Measurements from ENCODE around the gene AIG1.
"Not testable (repeated sequence)": the region's sequence is repeated elsewhere in the genome, so short reads cannot be mapped to it uniquely, and the experiment has no call there.

Gene AIG1

DNA sequence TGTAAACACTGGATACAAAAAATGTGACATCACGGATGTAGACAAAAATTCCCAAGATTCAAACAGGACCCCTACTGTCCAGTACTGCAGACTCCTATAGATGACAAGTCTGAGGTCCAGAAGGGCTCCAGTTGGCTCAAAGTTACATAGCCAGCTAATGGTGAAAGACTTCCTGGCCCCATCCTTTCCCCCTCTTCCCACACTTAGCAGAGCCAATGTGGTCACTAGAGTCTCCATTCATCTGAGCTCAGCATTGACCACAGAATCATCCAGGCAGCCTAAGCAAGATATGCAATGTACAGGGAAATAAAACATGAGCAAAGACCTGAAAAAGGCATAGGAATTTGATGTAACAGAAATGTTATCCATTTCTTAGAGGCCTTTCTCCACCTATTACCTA, 209.3 kb downstream of the AIG1 start:
- DNase-seq (ENCODE audit: low spot score): no peak

DNA sequence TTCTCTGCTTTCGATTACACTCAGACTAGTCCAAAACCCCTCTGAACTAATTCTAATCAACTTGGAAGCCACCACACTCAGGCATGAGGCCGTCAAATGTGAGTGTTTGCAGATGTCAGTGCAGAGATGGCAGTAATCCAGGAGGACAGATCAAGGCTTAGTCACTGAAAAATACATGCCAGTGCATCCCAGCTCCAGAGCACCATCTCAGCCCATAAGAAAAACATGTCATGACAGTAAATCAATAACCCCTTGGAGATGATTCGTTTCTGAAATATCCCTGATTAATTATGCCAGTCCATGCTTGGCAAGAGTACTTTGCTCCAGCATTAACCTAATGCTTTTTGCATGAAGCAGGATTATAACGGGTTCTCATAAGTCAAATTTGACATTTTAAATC, 210.3 kb downstream of the AIG1 start:
- DNase-seq (ENCODE audit: low spot score): no peak

GRCh38 chr6:143276436-143276835, 215.7 kb downstream of the AIG1 start:
- no peak for DNase-seq (ENCODE audit: low spot score)

GRCh38 chr6:143279385-143279784, 218.7 kb downstream of the AIG1 start:
- no peak for DNase-seq (ENCODE audit: low spot score)

DNA sequence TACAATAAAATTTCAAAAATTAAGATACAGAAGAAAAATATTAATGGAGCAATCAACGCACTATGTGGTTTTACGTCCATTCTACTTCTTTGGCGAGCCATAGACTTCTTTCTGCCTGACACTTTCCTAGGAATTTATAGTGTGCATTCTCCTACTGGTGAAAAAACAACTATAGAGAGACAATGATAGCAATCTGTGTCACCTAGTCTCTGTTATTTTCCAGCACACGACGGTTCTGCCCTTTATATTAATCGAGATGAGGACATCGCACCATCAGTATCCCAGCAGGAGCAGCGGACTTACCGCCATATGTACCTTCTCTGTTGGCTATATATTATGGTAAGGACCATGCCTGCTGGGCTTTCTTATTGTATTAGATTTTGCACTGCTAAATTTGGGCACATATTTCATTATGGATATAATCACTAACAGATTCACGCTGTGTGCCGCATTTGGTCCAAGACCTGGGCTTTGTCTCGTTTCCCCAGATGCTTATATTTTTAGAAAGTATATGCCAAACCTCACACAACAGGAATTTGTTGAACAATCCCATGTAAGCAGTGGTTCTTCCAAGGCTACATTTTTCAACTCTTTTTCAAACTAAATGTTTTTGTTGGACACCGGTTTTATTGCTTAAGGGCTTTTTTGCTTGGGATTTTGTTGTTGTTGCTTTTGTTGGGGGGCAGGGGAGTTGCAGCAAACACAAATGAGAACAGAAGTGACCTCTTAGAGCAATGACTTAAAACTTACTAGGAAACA, 223.4 kb downstream of the AIG1 start:
- no peak for DNase-seq (ENCODE audit: low spot score)

- no peak for DNase-seq (ENCODE audit: low spot score)
Measured at GRCh38 chr6:143286251-143286795, 225.6 kb downstream of the AIG1 start.

GRCh38 chr6:143288923-143289322, 228.2 kb downstream of the AIG1 start:
- DNase-seq (ENCODE audit: low spot score): no peak

- DNase-seq (ENCODE audit: low spot score): no peak
Measured at GRCh38 chr6:143290206-143290605, 229.5 kb downstream of the AIG1 start.

GRCh38 chr6:143293523-143293922, 232.8 kb downstream of the AIG1 start:
- no peak for DNase-seq (ENCODE audit: low spot score)

GRCh38 chr6:143294265-143294860, 233.7 kb downstream of the AIG1 start:
- no peak for DNase-seq (ENCODE audit: low spot score)

DNA sequence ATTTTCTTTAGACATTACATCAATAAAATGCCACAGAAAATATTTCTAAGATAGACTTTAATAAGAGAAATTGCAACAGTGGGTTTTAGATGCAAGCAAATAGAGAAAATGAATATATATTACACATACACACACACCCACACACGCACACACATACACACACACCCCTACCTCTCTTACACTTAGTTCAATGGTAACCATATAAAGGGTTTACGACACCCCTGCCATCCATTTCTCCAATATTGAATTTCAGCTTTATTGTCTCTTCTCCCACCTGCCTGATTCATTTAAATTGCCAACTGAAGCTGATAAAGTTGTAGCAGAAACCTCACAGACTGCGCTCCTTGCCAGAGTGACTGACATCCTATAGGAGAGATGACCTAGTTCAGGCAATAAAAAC, 235.2 kb downstream of the AIG1 start:
- DNase-seq (ENCODE audit: low spot score): no peak

DNA sequence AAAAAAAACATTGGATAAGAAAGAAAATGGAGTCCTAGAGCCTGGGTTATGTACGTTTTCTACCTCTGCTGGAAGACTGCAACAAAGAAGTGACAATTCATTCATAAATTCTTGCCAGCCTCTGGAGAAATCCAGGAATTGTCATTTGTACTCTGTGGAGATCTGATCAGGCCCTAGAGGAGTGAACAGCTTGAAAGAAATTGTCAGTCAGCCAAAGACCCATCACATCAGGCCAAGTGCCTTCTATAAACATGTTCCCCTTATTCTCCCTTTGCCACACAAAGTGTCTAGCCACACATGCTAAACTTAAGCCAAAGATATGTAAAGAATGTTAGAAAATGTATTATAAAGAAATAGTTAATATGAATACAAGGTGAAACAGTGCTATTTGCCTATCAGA, 237.4 kb downstream of the AIG1 start:
- DNase-seq (ENCODE audit: low spot score): no peak

- no peak for DNase-seq (ENCODE audit: low spot score)
Measured at GRCh38 chr6:143299253-143300166, 238.8 kb downstream of the AIG1 start.

DNA sequence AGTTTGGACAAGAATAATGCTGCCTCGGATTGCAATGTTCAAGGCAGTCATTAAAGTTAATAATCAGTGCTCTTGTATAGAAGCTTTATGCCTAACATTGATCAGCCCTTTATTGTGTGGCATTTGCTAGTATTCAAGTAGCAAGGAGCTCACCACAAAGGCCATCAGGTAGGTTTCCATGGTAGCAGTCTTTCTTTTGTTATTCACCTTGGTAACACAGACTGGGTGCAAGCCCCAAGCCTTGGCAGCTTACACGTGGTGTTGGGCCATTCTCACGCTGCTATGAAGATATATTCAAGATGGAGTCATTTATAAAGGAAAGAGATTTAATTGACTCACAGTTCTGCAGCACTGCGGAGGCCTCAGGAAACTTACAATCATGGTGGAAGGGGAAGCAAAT, 240.5 kb downstream of the AIG1 start:
- DNase-seq (ENCODE audit: low spot score): no peak

- not testable (repeated sequence) for DNase-seq (ENCODE audit: low spot score)
Measured at GRCh38 chr6:143307760-143308159, 247.1 kb downstream of the AIG1 start.

DNA sequence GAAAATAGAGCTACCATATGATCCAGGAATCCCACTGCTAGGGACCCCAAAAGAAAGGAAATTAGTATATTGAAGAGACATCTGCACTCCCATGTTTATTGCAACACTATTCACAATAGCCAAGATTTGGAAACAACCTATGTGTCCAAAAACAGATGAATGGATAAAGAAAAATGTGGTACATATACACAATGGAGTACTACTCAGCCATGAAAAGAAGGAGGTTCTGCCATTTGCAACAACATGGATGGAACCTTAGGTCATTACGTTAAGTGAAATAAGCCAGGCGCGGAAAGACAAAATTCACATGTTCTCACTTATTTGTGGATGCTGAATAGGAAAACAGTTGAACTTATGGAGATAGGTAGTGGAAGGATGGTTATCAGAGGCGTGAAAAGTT, 252.5 kb downstream of the AIG1 start:
- no peak for DNase-seq (ENCODE audit: low spot score)

- DNase-seq (ENCODE audit: low spot score): no peak
Measured at GRCh38 chr6:143321491-143322086, 260.9 kb downstream of the AIG1 start.

DNA sequence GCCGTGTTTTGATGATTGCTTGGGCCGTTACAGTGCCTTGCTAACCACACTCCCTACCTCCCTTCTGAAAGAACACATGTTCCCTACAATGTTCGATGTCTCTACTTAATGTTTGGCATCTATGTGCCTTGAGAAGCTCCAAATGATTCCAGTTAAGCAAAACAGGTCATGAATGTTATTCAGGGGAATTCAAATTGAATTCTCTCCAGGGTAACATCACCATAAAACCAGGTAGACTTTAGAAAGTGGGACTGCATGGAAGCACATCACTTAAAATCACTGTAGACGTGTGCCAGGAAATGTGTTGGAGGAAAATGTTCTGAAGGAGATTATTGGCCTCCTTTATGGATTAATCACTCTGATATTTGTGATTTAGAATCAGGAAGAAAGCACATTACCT, 261.7 kb downstream of the AIG1 start:
- DNase-seq (ENCODE audit: low spot score): no peak

DNA sequence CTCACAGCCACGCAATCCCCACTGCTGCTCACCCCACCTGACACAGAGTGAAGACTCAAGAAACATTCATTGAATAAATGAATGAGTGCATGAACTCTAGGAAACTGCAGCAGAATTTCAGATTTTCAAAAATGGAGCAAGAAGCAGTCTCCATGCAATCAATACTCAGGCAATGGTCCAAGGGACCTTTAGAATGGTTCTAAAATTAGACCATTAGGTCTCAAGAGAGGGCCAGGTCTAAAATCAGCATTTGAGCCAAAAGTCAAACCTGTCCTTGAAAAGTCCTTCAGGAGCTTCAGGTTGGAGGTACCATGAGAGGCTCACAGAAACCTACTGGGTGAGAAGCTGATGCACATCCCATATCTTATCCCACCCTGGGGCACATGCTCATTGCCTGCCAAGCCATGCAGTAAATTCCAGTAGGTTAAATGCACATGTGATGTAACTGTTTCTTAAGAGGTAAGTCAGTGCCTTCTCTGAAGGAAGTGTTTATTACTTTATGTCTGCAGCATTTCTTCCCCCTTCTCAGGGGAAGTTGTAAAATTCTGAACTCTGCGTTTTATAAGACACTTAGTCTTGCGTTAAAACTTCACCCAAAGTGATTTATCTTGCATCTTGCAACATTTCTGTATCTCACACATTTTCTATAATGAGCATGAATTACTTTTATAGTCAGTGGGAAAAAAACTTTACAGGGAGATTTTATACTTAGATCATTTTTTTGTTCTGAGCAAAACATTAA, 263.2 kb downstream of the AIG1 start:
- DNase-seq (ENCODE audit: low spot score): no peak

- no peak for DNase-seq (ENCODE audit: low spot score)
Measured at GRCh38 chr6:143325379-143326140, 264.9 kb downstream of the AIG1 start.

GRCh38 chr6:143328876-143329275, 268.2 kb downstream of the AIG1 start:
- DNase-seq (ENCODE audit: low spot score): no peak
